Esophagus muscularis mucosa (tissue), 3 donors: ENCODE data around the gene LTBP1.

Source experiments
- EP300 ChIP-seq: sonication (generic); formaldehyde crosslinking; IDR thresholded peaks from one replicate; pipeline ENCODE4 v1.6.1; 2017; ENCODE audit warnings: antibody characterized with exemption
- TF ChIP-seq, protein P1 (sequence below), 3 experiments: fragments of 200-600 bp in 2 of 3; fragments of 450-650 bp in 1 of 3; sonication (generic) in 2 of 3; IDR thresholded peaks; one replicate each; pipeline ENCODE4 v1.5.1; 2017 to 2019; ENCODE audit warnings: antibody characterized with exemption in 3 of 3, mild to moderate bottlenecking in 2 of 3, moderate library complexity in 1 of 3

DNA sequence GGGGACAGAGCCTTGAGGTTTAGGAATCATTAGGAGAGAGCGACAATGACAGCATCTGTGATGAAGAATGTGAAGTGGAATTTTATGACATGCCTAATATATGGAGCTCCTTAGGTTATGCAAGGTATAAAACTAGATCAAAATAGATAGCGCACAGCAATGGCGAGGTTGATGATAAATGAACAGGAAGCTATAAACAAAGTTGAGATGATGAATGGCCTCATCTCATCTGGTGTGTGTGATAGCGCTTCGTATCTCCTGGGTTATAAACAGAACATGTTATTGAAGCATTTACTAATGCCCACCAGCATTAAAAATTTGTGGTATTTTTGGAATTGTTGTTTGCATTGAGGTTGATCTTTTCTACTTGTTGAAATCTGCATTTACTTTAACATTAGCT lies 231.5 kb downstream of the LTBP1 start:
- TF ChIP-seq EP300, result no peak
- TF ChIP-seq, protein P1, sequence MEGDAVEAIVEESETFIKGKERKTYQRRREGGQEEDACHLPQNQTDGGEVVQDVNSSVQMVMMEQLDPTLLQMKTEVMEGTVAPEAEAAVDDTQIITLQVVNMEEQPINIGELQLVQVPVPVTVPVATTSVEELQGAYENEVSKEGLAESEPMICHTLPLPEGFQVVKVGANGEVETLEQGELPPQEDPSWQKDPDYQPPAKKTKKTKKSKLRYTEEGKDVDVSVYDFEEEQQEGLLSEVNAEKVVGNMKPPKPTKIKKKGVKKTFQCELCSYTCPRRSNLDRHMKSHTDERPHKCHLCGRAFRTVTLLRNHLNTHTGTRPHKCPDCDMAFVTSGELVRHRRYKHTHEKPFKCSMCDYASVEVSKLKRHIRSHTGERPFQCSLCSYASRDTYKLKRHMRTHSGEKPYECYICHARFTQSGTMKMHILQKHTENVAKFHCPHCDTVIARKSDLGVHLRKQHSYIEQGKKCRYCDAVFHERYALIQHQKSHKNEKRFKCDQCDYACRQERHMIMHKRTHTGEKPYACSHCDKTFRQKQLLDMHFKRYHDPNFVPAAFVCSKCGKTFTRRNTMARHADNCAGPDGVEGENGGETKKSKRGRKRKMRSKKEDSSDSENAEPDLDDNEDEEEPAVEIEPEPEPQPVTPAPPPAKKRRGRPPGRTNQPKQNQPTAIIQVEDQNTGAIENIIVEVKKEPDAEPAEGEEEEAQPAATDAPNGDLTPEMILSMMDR (IDR thresholded peaks at IDR 0.05), result no peak
